Liver (tissue), 9 donors: Measurements from ENCODE around the gene NT5M. TPM values are rescaled to one million over a fixed set of nuclear protein-coding genes. Genes with fewer than 3 reads are reported as not detected.

Experiments
- DNase-seq: peaks from one replicate; pipeline ENCODE4 v3.0.0-alpha.2; 2017; ENCODE audit warnings: low spot score
- H3K27ac ChIP-seq, 2 donors: one replicate each; pipeline ENCODE4 v1.7.0; 2013; ENCODE audit warnings: inconsistent platforms in 2 of 2, low read length in 2 of 2, control low read depth in 1 of 2, low read depth in 1 of 2, mild to moderate bottlenecking in 1 of 2
- H3K27me3 ChIP-seq, 4 donors: one replicate each; pipeline versions ENCODE4 v1.6.1 to v1.7.0; 2013; ENCODE audit warnings: low read length in 3 of 4, inconsistent platforms in 1 of 4, mild to moderate bottlenecking in 1 of 4, moderate library complexity in 1 of 4; ENCODE audit not compliant: control insufficient read depth in 4 of 4, insufficient read depth in 4 of 4
- H3K36me3 ChIP-seq, 4 donors: one replicate each; pipeline versions ENCODE4 v1.6.1 to v1.7.0; 2013; ENCODE audit warnings: low read length in 3 of 4, mild to moderate bottlenecking in 3 of 4, low read depth in 1 of 4, moderate library complexity in 1 of 4; ENCODE audit not compliant: control insufficient read depth in 4 of 4, insufficient read depth in 3 of 4
- H3K4me1 ChIP-seq, 4 donors: one replicate each; pipeline versions ENCODE4 v1.6.1 to v1.7.0; 2013; ENCODE audit warnings: low read length in 3 of 4, mild to moderate bottlenecking in 3 of 4, moderate library complexity in 1 of 4; ENCODE audit not compliant: control insufficient read depth in 4 of 4, insufficient read depth in 4 of 4
- H3K4me3 ChIP-seq, 3 donors: one replicate each; pipeline versions ENCODE4 v1.6.1 to v1.7.0; 2013; ENCODE audit warnings: low read length in 3 of 3, control low read depth in 1 of 3, low read depth in 1 of 3, mild to moderate bottlenecking in 1 of 3
- H3K9ac ChIP-seq, 2 donors: one replicate each; pipeline ENCODE4 v1.7.0; 2013; ENCODE audit warnings: low read length in 2 of 2, mild to moderate bottlenecking in 2 of 2, moderate library complexity in 2 of 2, control low read depth in 1 of 2, low read depth in 1 of 2
- H3K9me3 ChIP-seq, 4 donors: one replicate each; pipeline versions ENCODE4 v1.6.1 to v1.7.0; 2013; ENCODE audit warnings: low read length in 3 of 4; ENCODE audit not compliant: control insufficient read depth in 4 of 4
- EGR1 ChIP-seq, 2 donors: IDR thresholded peaks; 2 replicates each; pipeline ENCODE4 v1.6.1; 2016 to 2018; ENCODE audit warnings: antibody characterized with exemption in 2 of 2, low read depth in 2 of 2
- FOXA1 ChIP-seq: IDR thresholded peaks from 2 replicates; pipeline ENCODE4 v1.6.1; 2016; ENCODE audit warnings: antibody characterized with exemption
- FOXA2 ChIP-seq: IDR thresholded peaks from 2 replicates; pipeline ENCODE4 v1.6.1; 2016; ENCODE audit warnings: antibody characterized with exemption
- GABPA ChIP-seq, 2 donors: IDR thresholded peaks in 1 of 2; conservative IDR thresholded peaks in 1 of 2; 2 replicates each; pipeline ENCODE4 v1.6.1; 2016; ENCODE audit warnings: antibody characterized with exemption in 2 of 2, mild to moderate bottlenecking in 1 of 2, moderate library complexity in 1 of 2
- HNF4A ChIP-seq, 2 donors: conservative IDR thresholded peaks; 2 replicates each; pipeline ENCODE4 v1.6.1; 2016; ENCODE audit warnings: antibody characterized with exemption in 2 of 2, mild to moderate bottlenecking in 2 of 2
- HNF4G ChIP-seq: IDR thresholded peaks from 2 replicates; pipeline ENCODE4 v1.6.1; 2016; ENCODE audit warnings: antibody characterized with exemption
- JUND ChIP-seq, 2 donors: IDR thresholded peaks; 2 replicates each; pipeline ENCODE4 v1.6.1; 2016; ENCODE audit warnings: antibody characterized with exemption in 2 of 2
- NR2F2 ChIP-seq: IDR thresholded peaks from 2 replicates; pipeline ENCODE4 v1.6.1; 2016; ENCODE audit warnings: antibody characterized with exemption
- RAD21 ChIP-seq, 2 donors: IDR thresholded peaks; 2 replicates each; pipeline ENCODE4 v1.6.1; 2016; ENCODE audit warnings: antibody characterized with exemption in 2 of 2, mild to moderate bottlenecking in 2 of 2
- RXRA ChIP-seq, 2 donors: IDR thresholded peaks; 2 replicates each; pipeline ENCODE4 v1.6.1; 2017 to 2018; ENCODE audit warnings: antibody characterized with exemption in 2 of 2, mild to moderate bottlenecking in 1 of 2
- SP1 ChIP-seq: IDR thresholded peaks from 2 replicates; pipeline ENCODE4 v1.6.1; 2018; ENCODE audit warnings: antibody characterized with exemption, mild to moderate bottlenecking
- TAF1 ChIP-seq: conservative IDR thresholded peaks from 2 replicates; pipeline ENCODE4 v1.6.1; 2016; ENCODE audit warnings: antibody characterized with exemption, mild to moderate bottlenecking
- YY1 ChIP-seq: IDR thresholded peaks from 2 replicates; pipeline ENCODE4 v1.6.1; 2016; ENCODE audit warnings: antibody characterized with exemption, mild to moderate bottlenecking
- WGBS: extraction: QIAGEN DNeasy Blood & Tissue Kit; methylation state at CpG from one replicate; pipeline ENCODE4 v1.1.7; 2013; 5-methylcytosine and 5-hydroxymethylcytosine counted together
- polyA plus RNA-seq, 2 donors: library from polyadenylated mRNA; stranded (reverse) in 1 of 2; unstranded in 1 of 2; fragments of 200-250 nt in 1 of 2; fragments of >200 nt in 1 of 2; fragmentation: Nextera tagmentation in 1 of 2; extraction: Ambion mirVana in 1 of 2; gene quantifications; one replicate each; pipeline versions ENCODE4 v1.2.1 to v1.2.3, GENCODE V29; 2013 to 2015
- total RNA-seq, 2 donors: library from RNA; depleted of rRNA; stranded (reverse); fragments of >200 nt; gene quantifications; one replicate each; pipeline ENCODE4 v1.2.3, GENCODE V29; 2014
- TF ChIP-seq, protein P1 (sequence below): IDR thresholded peaks from 2 replicates; pipeline ENCODE4 v1.6.1; 2016; ENCODE audit warnings: antibody characterized with exemption
- TF ChIP-seq, protein P2 (sequence below): IDR thresholded peaks from 2 replicates; pipeline ENCODE4 v1.6.1; 2016; ENCODE audit warnings: antibody characterized with exemption, mild to moderate bottlenecking
- TF ChIP-seq, protein P3 (sequence below): IDR thresholded peaks from 2 replicates; pipeline ENCODE4 v1.6.1; 2016; ENCODE audit warnings: antibody characterized with exemption
- TF ChIP-seq, protein P4 (sequence below): fragments of 150-350 bp; IDR thresholded peaks from 2 replicates; pipeline ENCODE4 v1.5.1; 2017; ENCODE audit warnings: improper control_type of control experiment, low read depth, low read length; ENCODE audit not compliant: missing input control
- TF ChIP-seq, protein P5 (sequence below): IDR thresholded peaks from 2 replicates; pipeline ENCODE4 v1.6.1; 2016; ENCODE audit warnings: antibody characterized with exemption
- donor health status: healthy.
- donor health status: healthy.
- donor health status: healthy.
- donor health status: healthy.
- donor health status: healthy.

NT5M gene
- total and polyA plus RNA-seq, 4 donors: 0.42 to 7.9 (median 0.66) TPM

DNA sequence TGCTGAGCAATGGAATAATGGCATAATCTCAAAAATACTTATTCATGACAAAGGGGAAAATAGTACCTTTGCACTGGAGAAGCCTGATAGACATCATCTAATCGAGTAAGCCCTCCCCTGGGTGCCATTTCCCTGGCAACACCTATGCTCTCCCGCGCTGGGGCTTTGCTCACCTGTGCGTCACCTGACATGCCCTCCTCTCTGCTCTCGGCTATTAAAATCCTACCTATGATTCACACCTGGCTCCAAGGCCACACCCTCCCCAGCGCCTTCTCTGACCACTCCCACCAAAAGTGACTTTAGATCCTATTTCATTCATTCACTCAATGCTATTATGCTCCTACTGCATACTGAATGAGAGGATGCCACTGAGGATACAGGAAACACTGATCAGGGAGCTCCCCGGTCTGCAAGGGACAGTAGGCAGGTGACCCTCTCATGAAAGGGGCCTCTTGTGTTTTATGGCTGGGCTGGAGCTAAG lies 83.9 kb downstream of the NT5M start:
- Histone ChIP-seq H3K36me3 (no peaks in the 10 kb centered on the region), H3K4me1 (peaks cover 0 to 6% (median 4%) of the 10 kb centered on the region in 4 donors), H3K9ac (no peak overlapping the region), H3K27ac (no peak overlapping the region), H3K4me3 (no peak overlapping the region), H3K27me3 (no peaks in the 10 kb centered on the region), H3K9me3 (no peaks in the 10 kb centered on the region)
- DNase-seq: no peak
- 92% methylated on average over 7 of the region's 7 CpGs for WGBS
- TF ChIP-seq EGR1 (IDR thresholded peaks at IDR 0.05; ENCODE audit: low read depth in 2 of 2): no peak
- no peak for TF ChIP-seq TAF1
- no peak for TF ChIP-seq RXRA (IDR thresholded peaks at IDR 0.05)
- no peak for TF ChIP-seq HNF4A (conservative IDR thresholded peaks at IDR 0.05)
- TF ChIP-seq, protein P1, sequence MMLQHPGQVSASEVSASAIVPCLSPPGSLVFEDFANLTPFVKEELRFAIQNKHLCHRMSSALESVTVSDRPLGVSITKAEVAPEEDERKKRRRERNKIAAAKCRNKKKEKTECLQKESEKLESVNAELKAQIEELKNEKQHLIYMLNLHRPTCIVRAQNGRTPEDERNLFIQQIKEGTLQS: no peak
- no peak for TF ChIP-seq RAD21 (IDR thresholded peaks at IDR 0.05)
- TF ChIP-seq, protein P2, sequence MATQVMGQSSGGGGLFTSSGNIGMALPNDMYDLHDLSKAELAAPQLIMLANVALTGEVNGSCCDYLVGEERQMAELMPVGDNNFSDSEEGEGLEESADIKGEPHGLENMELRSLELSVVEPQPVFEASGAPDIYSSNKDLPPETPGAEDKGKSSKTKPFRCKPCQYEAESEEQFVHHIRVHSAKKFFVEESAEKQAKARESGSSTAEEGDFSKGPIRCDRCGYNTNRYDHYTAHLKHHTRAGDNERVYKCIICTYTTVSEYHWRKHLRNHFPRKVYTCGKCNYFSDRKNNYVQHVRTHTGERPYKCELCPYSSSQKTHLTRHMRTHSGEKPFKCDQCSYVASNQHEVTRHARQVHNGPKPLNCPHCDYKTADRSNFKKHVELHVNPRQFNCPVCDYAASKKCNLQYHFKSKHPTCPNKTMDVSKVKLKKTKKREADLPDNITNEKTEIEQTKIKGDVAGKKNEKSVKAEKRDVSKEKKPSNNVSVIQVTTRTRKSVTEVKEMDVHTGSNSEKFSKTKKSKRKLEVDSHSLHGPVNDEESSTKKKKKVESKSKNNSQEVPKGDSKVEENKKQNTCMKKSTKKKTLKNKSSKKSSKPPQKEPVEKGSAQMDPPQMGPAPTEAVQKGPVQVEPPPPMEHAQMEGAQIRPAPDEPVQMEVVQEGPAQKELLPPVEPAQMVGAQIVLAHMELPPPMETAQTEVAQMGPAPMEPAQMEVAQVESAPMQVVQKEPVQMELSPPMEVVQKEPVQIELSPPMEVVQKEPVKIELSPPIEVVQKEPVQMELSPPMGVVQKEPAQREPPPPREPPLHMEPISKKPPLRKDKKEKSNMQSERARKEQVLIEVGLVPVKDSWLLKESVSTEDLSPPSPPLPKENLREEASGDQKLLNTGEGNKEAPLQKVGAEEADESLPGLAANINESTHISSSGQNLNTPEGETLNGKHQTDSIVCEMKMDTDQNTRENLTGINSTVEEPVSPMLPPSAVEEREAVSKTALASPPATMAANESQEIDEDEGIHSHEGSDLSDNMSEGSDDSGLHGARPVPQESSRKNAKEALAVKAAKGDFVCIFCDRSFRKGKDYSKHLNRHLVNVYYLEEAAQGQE: no peak
- TF ChIP-seq, protein P3, sequence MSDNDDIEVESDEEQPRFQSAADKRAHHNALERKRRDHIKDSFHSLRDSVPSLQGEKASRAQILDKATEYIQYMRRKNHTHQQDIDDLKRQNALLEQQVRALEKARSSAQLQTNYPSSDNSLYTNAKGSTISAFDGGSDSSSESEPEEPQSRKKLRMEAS: no peak
- TF ChIP-seq GABPA (IDR thresholded peaks at IDR 0.05 in 1 of 2, conservative IDR thresholded peaks at IDR 0.05 in 1 of 2): no peak
- TF ChIP-seq YY1: no peak
- TF ChIP-seq HNF4G: no peak
- TF ChIP-seq NR2F2: no peak
- TF ChIP-seq FOXA1: no peak
- TF ChIP-seq, protein P4, sequence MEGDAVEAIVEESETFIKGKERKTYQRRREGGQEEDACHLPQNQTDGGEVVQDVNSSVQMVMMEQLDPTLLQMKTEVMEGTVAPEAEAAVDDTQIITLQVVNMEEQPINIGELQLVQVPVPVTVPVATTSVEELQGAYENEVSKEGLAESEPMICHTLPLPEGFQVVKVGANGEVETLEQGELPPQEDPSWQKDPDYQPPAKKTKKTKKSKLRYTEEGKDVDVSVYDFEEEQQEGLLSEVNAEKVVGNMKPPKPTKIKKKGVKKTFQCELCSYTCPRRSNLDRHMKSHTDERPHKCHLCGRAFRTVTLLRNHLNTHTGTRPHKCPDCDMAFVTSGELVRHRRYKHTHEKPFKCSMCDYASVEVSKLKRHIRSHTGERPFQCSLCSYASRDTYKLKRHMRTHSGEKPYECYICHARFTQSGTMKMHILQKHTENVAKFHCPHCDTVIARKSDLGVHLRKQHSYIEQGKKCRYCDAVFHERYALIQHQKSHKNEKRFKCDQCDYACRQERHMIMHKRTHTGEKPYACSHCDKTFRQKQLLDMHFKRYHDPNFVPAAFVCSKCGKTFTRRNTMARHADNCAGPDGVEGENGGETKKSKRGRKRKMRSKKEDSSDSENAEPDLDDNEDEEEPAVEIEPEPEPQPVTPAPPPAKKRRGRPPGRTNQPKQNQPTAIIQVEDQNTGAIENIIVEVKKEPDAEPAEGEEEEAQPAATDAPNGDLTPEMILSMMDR: no peak
- TF ChIP-seq SP1: no peak
- no peak for TF ChIP-seq FOXA2
- no peak for TF ChIP-seq JUND (IDR thresholded peaks at IDR 0.05)
- TF ChIP-seq, protein P5, sequence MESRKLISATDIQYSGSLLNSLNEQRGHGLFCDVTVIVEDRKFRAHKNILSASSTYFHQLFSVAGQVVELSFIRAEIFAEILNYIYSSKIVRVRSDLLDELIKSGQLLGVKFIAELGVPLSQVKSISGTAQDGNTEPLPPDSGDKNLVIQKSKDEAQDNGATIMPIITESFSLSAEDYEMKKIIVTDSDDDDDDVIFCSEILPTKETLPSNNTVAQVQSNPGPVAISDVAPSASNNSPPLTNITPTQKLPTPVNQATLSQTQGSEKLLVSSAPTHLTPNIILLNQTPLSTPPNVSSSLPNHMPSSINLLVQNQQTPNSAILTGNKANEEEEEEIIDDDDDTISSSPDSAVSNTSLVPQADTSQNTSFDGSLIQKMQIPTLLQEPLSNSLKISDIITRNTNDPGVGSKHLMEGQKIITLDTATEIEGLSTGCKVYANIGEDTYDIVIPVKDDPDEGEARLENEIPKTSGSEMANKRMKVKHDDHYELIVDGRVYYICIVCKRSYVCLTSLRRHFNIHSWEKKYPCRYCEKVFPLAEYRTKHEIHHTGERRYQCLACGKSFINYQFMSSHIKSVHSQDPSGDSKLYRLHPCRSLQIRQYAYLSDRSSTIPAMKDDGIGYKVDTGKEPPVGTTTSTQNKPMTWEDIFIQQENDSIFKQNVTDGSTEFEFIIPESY: no peak
